ENCODE data around the gene PHACTR3.

DNA sequence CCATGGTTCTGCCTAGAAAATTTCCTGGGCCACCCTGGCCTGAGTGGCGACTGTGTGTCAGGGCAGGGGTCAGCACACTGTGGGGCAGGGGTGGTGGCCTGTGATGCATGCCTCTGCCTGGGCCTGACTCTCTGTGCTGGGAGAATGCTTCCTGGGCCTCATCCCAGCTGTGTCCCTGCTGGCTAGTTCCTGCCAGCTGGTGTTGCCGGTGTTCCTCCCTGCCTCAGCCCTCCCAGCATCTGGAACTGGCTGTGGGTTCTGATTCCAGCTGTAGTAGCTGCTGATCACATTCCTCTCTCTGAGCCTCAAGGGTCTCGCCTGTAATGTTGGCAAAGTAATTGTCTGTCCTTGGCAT lies 227.6 kb downstream of the PHACTR3 start:
- TF ChIP-seq, protein P1, sequence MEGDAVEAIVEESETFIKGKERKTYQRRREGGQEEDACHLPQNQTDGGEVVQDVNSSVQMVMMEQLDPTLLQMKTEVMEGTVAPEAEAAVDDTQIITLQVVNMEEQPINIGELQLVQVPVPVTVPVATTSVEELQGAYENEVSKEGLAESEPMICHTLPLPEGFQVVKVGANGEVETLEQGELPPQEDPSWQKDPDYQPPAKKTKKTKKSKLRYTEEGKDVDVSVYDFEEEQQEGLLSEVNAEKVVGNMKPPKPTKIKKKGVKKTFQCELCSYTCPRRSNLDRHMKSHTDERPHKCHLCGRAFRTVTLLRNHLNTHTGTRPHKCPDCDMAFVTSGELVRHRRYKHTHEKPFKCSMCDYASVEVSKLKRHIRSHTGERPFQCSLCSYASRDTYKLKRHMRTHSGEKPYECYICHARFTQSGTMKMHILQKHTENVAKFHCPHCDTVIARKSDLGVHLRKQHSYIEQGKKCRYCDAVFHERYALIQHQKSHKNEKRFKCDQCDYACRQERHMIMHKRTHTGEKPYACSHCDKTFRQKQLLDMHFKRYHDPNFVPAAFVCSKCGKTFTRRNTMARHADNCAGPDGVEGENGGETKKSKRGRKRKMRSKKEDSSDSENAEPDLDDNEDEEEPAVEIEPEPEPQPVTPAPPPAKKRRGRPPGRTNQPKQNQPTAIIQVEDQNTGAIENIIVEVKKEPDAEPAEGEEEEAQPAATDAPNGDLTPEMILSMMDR (conservative IDR thresholded peaks at IDR 0.05; ENCODE audit: low read depth, low read length): no peak
- no peak for TF ChIP-seq EZH2 (IDR thresholded peaks at IDR 0.05; ENCODE audit: low read length, unreplicated experiment)
- no peak for TF ChIP-seq EZH2phosphoT487 (IDR thresholded peaks at IDR 0.05; ENCODE audit: borderline replicate concordance, low read length)
